MM.1S (cell line): ENCODE results near the gene MAT1A.

Experiments
- DNase-seq: peaks from one replicate; pipeline ENCODE4 v3.0.0-alpha.2; 2015
- H2AFZ ChIP-seq: fragments of 300-600 bp; sonication (generic); 2 replicates; pipeline ENCODE4 v1.6.0; 2016; ENCODE audit warnings: antibody characterized with exemption, low read length
- H3F3A ChIP-seq: fragments of 300-600 bp; sonication (generic); 2 replicates; pipeline ENCODE4 v1.6.1; 2016; ENCODE audit warnings: mild to moderate bottlenecking, antibody characterized with exemption, low read length, moderate library complexity, mixed read lengths; ENCODE audit not compliant: insufficient read depth
- H3K27ac ChIP-seq: fragments of 300-600 bp; sonication (generic); 2 replicates; pipeline ENCODE4 v1.5.1; 2016; ENCODE audit warnings: mild to moderate bottlenecking, low read length
- H3K27me3 ChIP-seq: fragments of 300-600 bp; sonication (generic); replicated peaks from 2 replicates; pipeline ENCODE4 v1.6.0; 2016; ENCODE audit warnings: low read length; ENCODE audit not compliant: insufficient read depth
- H3K36me3 ChIP-seq: fragments of 300-600 bp; sonication (generic); replicated peaks from 2 replicates; pipeline ENCODE4 v1.6.1; 2016; ENCODE audit warnings: mild to moderate bottlenecking, low read length, mixed read lengths; ENCODE audit not compliant: insufficient read depth
- H3K4me1 ChIP-seq: fragments of 300-600 bp; sonication (generic); 2 replicates; pipeline ENCODE4 v1.6.1; 2016; ENCODE audit warnings: low read length, mixed read lengths
- H3K4me2 ChIP-seq: fragments of 300-600 bp; sonication (generic); 2 replicates; pipeline ENCODE4 v1.6.0; 2016; ENCODE audit warnings: low read depth, low read length
- H3K4me3 ChIP-seq: fragments of 300-600 bp; sonication (generic); 2 replicates; pipeline ENCODE4 v1.5.1; 2016; ENCODE audit warnings: low read length, mixed read lengths
- H3K79me2 ChIP-seq: fragments of 300-600 bp; sonication (generic); 2 replicates; pipeline ENCODE4 v1.6.1; 2016; ENCODE audit warnings: mixed run types, low read length, mixed read lengths
- H3K9ac ChIP-seq: fragments of 300-600 bp; sonication (generic); 2 replicates; pipeline ENCODE4 v1.6.1; 2016; ENCODE audit warnings: low read length, mixed read lengths
- H3K9me2 ChIP-seq: fragments of 300-600 bp; sonication (generic); replicated peaks from 2 replicates; pipeline ENCODE4 v1.6.1; 2016; ENCODE audit warnings: mild to moderate bottlenecking, low read length, mixed read lengths; ENCODE audit not compliant: insufficient read depth
- H3K9me3 ChIP-seq: fragments of 300-600 bp; sonication (generic); replicated peaks from 2 replicates; pipeline ENCODE4 v1.6.1; 2016; ENCODE audit warnings: mild to moderate bottlenecking, low read length, mixed read lengths; ENCODE audit not compliant: insufficient read depth
- H4K20me1 ChIP-seq: fragments of 300-600 bp; sonication (generic); 2 replicates; pipeline ENCODE4 v1.6.1; 2016; ENCODE audit warnings: mild to moderate bottlenecking, low read length, moderate library complexity, mixed read lengths; ENCODE audit not compliant: insufficient read depth
- EZH2 ChIP-seq: fragments of 300-600 bp; sonication (generic); optimal IDR thresholded peaks from 2 replicates; pipeline ENCODE3; 2017; ENCODE audit warnings: low read depth, mild to moderate bottlenecking, antibody characterized with exemption, low read length, mixed read lengths
- EZH2phosphoT487 ChIP-seq: fragments of 300-600 bp; sonication (generic); IDR thresholded peaks from 2 replicates; pipeline ENCODE4 v1.6.1; 2018; ENCODE audit warnings: antibody characterized with exemption, low read length
- TF ChIP-seq, protein P1 (sequence below): fragments of 300-600 bp; sonication (generic); IDR thresholded peaks from 2 replicates; pipeline ENCODE4 v1.5.1; 2016; ENCODE audit warnings: antibody characterized with exemption, low read length, mixed read lengths

Gene MAT1A

GRCh38 chr10:80321183-80321582 is 31.7 kb upstream of the MAT1A start:
- H3K27ac ChIP-seq, result no peak overlapping the region
- H3K4me1 ChIP-seq, result no peaks in the 10 kb centered on the region
- DNase-seq, result no peak
- H4K20me1 ChIP-seq, result no peaks in the 10 kb centered on the region
- no peaks in the 10 kb centered on the region for H3K79me2 ChIP-seq
- H3K4me3 ChIP-seq, result no peak overlapping the region
- TF ChIP-seq, protein P1, sequence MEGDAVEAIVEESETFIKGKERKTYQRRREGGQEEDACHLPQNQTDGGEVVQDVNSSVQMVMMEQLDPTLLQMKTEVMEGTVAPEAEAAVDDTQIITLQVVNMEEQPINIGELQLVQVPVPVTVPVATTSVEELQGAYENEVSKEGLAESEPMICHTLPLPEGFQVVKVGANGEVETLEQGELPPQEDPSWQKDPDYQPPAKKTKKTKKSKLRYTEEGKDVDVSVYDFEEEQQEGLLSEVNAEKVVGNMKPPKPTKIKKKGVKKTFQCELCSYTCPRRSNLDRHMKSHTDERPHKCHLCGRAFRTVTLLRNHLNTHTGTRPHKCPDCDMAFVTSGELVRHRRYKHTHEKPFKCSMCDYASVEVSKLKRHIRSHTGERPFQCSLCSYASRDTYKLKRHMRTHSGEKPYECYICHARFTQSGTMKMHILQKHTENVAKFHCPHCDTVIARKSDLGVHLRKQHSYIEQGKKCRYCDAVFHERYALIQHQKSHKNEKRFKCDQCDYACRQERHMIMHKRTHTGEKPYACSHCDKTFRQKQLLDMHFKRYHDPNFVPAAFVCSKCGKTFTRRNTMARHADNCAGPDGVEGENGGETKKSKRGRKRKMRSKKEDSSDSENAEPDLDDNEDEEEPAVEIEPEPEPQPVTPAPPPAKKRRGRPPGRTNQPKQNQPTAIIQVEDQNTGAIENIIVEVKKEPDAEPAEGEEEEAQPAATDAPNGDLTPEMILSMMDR, result no peak
- no peak for TF ChIP-seq EZH2
- TF ChIP-seq EZH2phosphoT487, result no peak
- no peaks in the 10 kb centered on the region for H3K9me2 ChIP-seq
- H3K9me3 ChIP-seq, result no peaks in the 10 kb centered on the region
- no peak overlapping the region for H3K9ac ChIP-seq
- H3K27me3 ChIP-seq, result no peaks in the 10 kb centered on the region
- no peaks in the 10 kb centered on the region for H3F3A ChIP-seq
- no peak overlapping the region for H3K4me2 ChIP-seq
- H3K36me3 ChIP-seq, result no peaks in the 10 kb centered on the region
- H2AFZ ChIP-seq, result no peak overlapping the region

- Histone ChIP-seq H3F3A (no peaks in the 10 kb centered on the region), H4K20me1 (no peaks in the 10 kb centered on the region), H3K79me2 (no peaks in the 10 kb centered on the region), H3K27me3 (no peaks in the 10 kb centered on the region), H3K36me3 (no peaks in the 10 kb centered on the region), H3K27ac (no peak overlapping the region), H2AFZ (no peak overlapping the region), H3K9ac (no peak overlapping the region), H3K4me3 (no peak overlapping the region), H3K9me2 (no peaks in the 10 kb centered on the region), H3K4me2 (no peak overlapping the region), H3K4me1 (no peaks in the 10 kb centered on the region), H3K9me3 (no peaks in the 10 kb centered on the region)
- TF ChIP-seq EZH2 (no peak), EZH2phosphoT487 (no peak)
- TF ChIP-seq, protein P1, result no peak
- DNase-seq, result no peak
These were observed 30.9 kb upstream of the MAT1A start for GRCh38 chr10:80320377-80320776.

DNA sequence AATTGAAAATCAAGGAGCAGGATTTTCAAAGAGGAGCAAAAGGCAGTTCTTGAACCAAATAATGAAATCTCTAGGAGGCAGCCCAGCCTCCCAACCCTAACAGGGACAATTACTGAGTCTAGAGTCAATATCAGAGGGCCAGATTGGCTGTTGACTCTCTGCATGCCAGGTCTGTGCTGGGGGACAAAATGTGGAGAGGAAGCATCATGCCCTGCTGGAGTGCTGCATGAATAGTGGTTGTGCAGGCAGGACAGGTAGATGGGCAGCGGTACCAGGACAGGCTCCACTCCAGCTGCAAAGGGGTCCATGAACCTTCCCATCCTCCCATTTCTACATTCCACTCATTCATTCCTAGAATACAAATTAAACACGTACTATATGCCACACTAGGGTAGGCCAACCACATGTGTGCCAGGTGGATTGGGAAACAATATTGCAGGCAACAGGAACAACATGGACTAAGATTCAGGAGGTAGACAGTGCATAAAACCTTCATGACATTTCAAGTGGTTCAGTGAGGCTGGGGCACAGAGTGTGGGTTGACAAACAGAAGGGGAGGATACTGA is 30.4 kb upstream of the MAT1A start:
- H3K9ac ChIP-seq, result no peak overlapping the region
- H3K36me3 ChIP-seq, result no peaks in the 10 kb centered on the region
- no peaks in the 10 kb centered on the region for H3K79me2 ChIP-seq
- H3F3A ChIP-seq, result no peaks in the 10 kb centered on the region
- no peak overlapping the region for H3K4me2 ChIP-seq
- no peak overlapping the region for H2AFZ ChIP-seq
- TF ChIP-seq, protein P1, result no peak
- no peak for TF ChIP-seq EZH2
- no peak for TF ChIP-seq EZH2phosphoT487
- DNase-seq, result no peak
- H3K9me2 ChIP-seq, result no peaks in the 10 kb centered on the region
- no peaks in the 10 kb centered on the region for H3K4me1 ChIP-seq
- H3K27ac ChIP-seq, result no peak overlapping the region
- H4K20me1 ChIP-seq, result no peaks in the 10 kb centered on the region
- H3K27me3 ChIP-seq, result no peaks in the 10 kb centered on the region
- no peaks in the 10 kb centered on the region for H3K9me3 ChIP-seq
- H3K4me3 ChIP-seq, result no peak overlapping the region
